ENCODE results near the gene C1QTNF3. TPM values are rescaled to one million over a fixed set of nuclear protein-coding genes. Genes with fewer than 3 reads are reported as not detected.
A peak's percentile ranks its signal among the peaks of the same experiment; 100 is the strongest.

Gene C1QTNF3
- total RNA-seq, 2 experiments from 2014 or later: 3.6 to 7.5 TPM

DNA sequence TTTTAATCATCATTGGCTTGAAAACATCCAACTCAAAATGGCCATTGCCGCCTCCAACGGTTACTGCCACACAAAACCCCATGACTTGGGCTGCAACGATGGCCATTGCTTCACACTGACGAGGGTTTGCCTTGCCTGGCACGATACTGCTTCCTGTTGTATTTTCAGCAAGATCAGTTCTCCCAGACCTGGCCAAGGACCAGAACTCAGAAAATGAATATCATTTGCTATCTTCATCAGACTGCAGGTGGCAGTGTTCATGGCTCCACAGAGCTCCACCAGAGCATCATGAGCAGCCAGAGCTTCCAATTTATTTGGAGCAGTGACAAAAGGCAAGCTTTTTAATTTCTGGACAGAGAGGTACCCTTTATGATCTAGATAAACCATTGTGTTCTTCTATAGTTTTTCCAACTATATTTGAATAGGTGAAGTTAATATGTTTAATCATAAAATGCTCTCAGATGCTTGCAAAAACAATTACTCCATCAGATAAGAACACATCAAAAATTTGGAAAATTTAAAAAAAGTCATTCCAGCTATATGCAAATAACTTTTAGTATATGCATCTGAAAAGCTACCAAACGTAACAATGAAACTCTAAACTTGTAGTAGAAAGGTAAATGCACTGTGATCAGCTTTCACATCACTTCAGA is 45.6 kb downstream of the C1QTNF3 start:
- DNase-seq (ENCODE audit: low spot score): peak; percentile 40
- H3K4me1 ChIP-seq (ENCODE audit: insufficient read depth, low read length, poor library complexity, severe bottlenecking): no peaks in the 10 kb centered on the region
- H4K20me1 ChIP-seq (ENCODE audit: insufficient read depth, low read length): no peaks in the 10 kb centered on the region
- H3K9me3 ChIP-seq (ENCODE audit: low read length): no peaks in the 10 kb centered on the region
- POLR2A ChIA-PET: interaction anchor here (0.6 to 1.5 kb wide), 3 partner anchors 11 to 536 kb away, joined by 3 to 6 read pairs (median 4); partner anchors contain the start of gene AMACR
- H3K27ac ChIP-seq (ENCODE audit: low read depth, low read length, poor library complexity, severe bottlenecking): no peak overlapping the region
- H3K36me3 ChIP-seq (ENCODE audit: insufficient read depth, low read length): no peaks in the 10 kb centered on the region
- intact Hi-C loops (cut with micrococcal nuclease; ENCODE audit: unreplicated experiment): no loop called here
- CTCF ChIA-PET (ENCODE audit: unreplicated experiment): no interaction called here
- BruUV-seq (replicated peaks): no TSS peak
- no peak overlapping the region for H3K4me3 ChIP-seq (ENCODE audit: low read depth, low read length, poor library complexity, severe bottlenecking)
- H3K4me2 ChIP-seq (ENCODE audit: low read length): no peak overlapping the region
- H3K9me2 ChIP-seq (ENCODE audit: insufficient read depth, low read length): no peaks in the 10 kb centered on the region
- TF ChIP-seq EZH2phosphoT487 (IDR thresholded peaks at IDR 0.05; ENCODE audit: borderline replicate concordance, low read depth, low read length): no peak
- TF ChIP-seq, protein P1, sequence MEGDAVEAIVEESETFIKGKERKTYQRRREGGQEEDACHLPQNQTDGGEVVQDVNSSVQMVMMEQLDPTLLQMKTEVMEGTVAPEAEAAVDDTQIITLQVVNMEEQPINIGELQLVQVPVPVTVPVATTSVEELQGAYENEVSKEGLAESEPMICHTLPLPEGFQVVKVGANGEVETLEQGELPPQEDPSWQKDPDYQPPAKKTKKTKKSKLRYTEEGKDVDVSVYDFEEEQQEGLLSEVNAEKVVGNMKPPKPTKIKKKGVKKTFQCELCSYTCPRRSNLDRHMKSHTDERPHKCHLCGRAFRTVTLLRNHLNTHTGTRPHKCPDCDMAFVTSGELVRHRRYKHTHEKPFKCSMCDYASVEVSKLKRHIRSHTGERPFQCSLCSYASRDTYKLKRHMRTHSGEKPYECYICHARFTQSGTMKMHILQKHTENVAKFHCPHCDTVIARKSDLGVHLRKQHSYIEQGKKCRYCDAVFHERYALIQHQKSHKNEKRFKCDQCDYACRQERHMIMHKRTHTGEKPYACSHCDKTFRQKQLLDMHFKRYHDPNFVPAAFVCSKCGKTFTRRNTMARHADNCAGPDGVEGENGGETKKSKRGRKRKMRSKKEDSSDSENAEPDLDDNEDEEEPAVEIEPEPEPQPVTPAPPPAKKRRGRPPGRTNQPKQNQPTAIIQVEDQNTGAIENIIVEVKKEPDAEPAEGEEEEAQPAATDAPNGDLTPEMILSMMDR (conservative IDR thresholded peaks at IDR 0.05; ENCODE audit: low read length): peak; percentile 79
- H3K79me2 ChIP-seq (ENCODE audit: insufficient read depth, low read depth, low read length): no peaks in the 10 kb centered on the region
- no peak overlapping the region for H2AFZ ChIP-seq (ENCODE audit: low read length)

DNA sequence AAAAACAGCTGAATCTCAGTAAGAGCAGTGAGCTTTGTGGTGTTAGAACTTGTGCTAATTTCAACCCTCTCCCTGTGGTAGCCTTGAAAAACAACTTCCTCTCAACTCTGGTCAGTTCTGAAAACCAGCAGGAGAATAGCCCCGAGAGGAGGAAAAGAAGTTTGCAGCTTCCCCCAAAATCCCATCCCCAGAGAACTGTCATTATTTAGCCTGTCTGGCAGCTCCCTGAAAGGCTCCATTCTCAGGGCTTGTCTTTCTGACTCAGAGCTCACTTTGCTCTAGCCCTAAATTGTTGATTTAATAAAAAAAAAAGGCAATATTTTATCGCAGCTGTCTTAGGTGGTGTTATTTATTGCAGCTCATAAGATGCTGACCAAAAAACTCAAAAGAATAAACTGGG is 47.1 kb downstream of the C1QTNF3 start:
- H3K4me2 ChIP-seq (ENCODE audit: low read length): no peak overlapping the region
- no peak overlapping the region for H3K4me3 ChIP-seq (ENCODE audit: low read depth, low read length, poor library complexity, severe bottlenecking)
- no peaks in the 10 kb centered on the region for H4K20me1 ChIP-seq (ENCODE audit: insufficient read depth, low read length)
- intact Hi-C loops (cut with micrococcal nuclease; ENCODE audit: unreplicated experiment): no loop called here
- H3K36me3 ChIP-seq (ENCODE audit: insufficient read depth, low read length): no peaks in the 10 kb centered on the region
- no TSS peak for BruUV-seq (replicated peaks)
- no peaks in the 10 kb centered on the region for H3K9me3 ChIP-seq (ENCODE audit: low read length)
- H3K27ac ChIP-seq (ENCODE audit: low read depth, low read length, poor library complexity, severe bottlenecking): no peak overlapping the region
- H3K4me1 ChIP-seq (ENCODE audit: insufficient read depth, low read length, poor library complexity, severe bottlenecking): no peaks in the 10 kb centered on the region
- no peak overlapping the region for H2AFZ ChIP-seq (ENCODE audit: low read length)
- H3K9me2 ChIP-seq (ENCODE audit: insufficient read depth, low read length): no peaks in the 10 kb centered on the region
- ChIA-PET CTCF (ENCODE audit: unreplicated experiment) (no interaction called here), POLR2A (no interaction called here)
- H3K79me2 ChIP-seq (ENCODE audit: insufficient read depth, low read depth, low read length): no peaks in the 10 kb centered on the region
- TF ChIP-seq, protein P1 (conservative IDR thresholded peaks at IDR 0.05; ENCODE audit: low read length): no peak
- no peak for TF ChIP-seq EZH2phosphoT487 (IDR thresholded peaks at IDR 0.05; ENCODE audit: borderline replicate concordance, low read depth, low read length)
- no peak for DNase-seq (ENCODE audit: low spot score)

DNA sequence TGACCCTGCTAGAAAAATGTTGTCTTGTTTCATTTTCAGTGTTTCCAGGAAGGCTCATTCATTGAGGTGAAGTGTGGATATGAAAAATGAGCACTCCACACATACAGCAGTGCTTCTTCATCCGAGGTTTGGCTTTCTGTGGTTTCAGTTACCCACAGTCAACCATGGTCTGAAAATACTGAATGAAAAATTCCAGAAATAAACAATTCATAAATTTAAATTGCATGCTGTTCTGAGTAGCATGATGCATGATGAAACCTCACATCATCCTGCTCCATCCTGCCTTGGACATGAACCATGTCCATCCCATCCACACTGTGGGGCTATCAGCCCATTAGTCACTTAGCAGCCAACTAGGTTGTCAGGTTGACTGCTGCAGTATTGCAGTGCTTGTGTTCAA is 48.2 kb downstream of the C1QTNF3 start:
- Histone ChIP-seq H3K27ac (ENCODE audit: low read depth, low read length, poor library complexity, severe bottlenecking) (no peak overlapping the region), H4K20me1 (ENCODE audit: insufficient read depth, low read length) (no peaks in the 10 kb centered on the region), H3K9me2 (ENCODE audit: insufficient read depth, low read length) (no peaks in the 10 kb centered on the region), H3K36me3 (ENCODE audit: insufficient read depth, low read length) (no peaks in the 10 kb centered on the region), H3K79me2 (ENCODE audit: insufficient read depth, low read depth, low read length) (no peaks in the 10 kb centered on the region), H3K4me3 (ENCODE audit: low read depth, low read length, poor library complexity, severe bottlenecking) (no peak overlapping the region), H3K9me3 (ENCODE audit: low read length) (no peaks in the 10 kb centered on the region), H3K4me2 (ENCODE audit: low read length) (no peak overlapping the region), H2AFZ (ENCODE audit: low read length) (no peak overlapping the region), H3K4me1 (ENCODE audit: insufficient read depth, low read length, poor library complexity, severe bottlenecking) (no peaks in the 10 kb centered on the region)
- ChIA-PET POLR2A (no interaction called here), CTCF (ENCODE audit: unreplicated experiment) (no interaction called here)
- intact Hi-C loops (cut with micrococcal nuclease; ENCODE audit: unreplicated experiment): no loop called here
- TF ChIP-seq, protein P1 (conservative IDR thresholded peaks at IDR 0.05; ENCODE audit: low read length): no peak
- no peak for TF ChIP-seq EZH2phosphoT487 (IDR thresholded peaks at IDR 0.05; ENCODE audit: borderline replicate concordance, low read depth, low read length)
- no peak for DNase-seq (ENCODE audit: low spot score)
- no TSS peak for BruUV-seq (replicated peaks)

All from OCI-LY7 (cell line).